HepG2 (cell line): ENCODE data around the gene JPH4. TPM values are rescaled to one million over a fixed set of nuclear protein-coding genes. Genes with fewer than 3 reads are reported as not detected.

Experiments
- EP300 ChIP-seq, 3 experiments: sonication (generic) in 1 of 3; formaldehyde crosslinking in 1 of 3; IDR thresholded peaks; 2 replicates each; pipeline versions ENCODE4 v1.5.1 to v1.6.1; 2011 to 2020; ENCODE audit warnings: low read depth in 2 of 3, low read length in 2 of 3, borderline replicate concordance in 1 of 3, improper control_type of control experiment in 1 of 3, mild to moderate bottlenecking in 1 of 3, missing genetic modification reagents in 1 of 3, moderate library complexity in 1 of 3
- FOSL2 ChIP-seq: sonication (generic); formaldehyde crosslinking; IDR thresholded peaks from 2 replicates; pipeline ENCODE4 v1.4.0; 2020; ENCODE audit warnings: missing genetic modification reagents
- FOXC1 ChIP-seq: sonication (generic); formaldehyde crosslinking; IDR thresholded peaks from 2 replicates; pipeline ENCODE4 v1.8.0; 2022; ENCODE audit warnings: mild to moderate bottlenecking, missing genetic modification reagents, borderline replicate concordance
- GTF2F1 ChIP-seq: fragments of 150-350 bp; IDR thresholded peaks from 2 replicates; pipeline ENCODE4 v1.6.1; 2014; ENCODE audit warnings: low read length
- HDAC6 ChIP-seq: fragments of 200-600 bp; sonication (generic); IDR thresholded peaks from 2 replicates; pipeline ENCODE4 v1.7.0; 2017; ENCODE audit warnings: mild to moderate bottlenecking, antibody characterized with exemption, low read length, low read depth
- HMGA1 ChIP-seq: sonication (generic); formaldehyde crosslinking; conservative IDR thresholded peaks from 2 replicates; pipeline ENCODE4 v1.4.0; 2020; ENCODE audit warnings: missing genetic modification reagents
- HNRNPK ChIP-seq: fragments of 200-400 bp; formaldehyde crosslinking; IDR thresholded peaks from 2 replicates; pipeline ENCODE4 v1.6.1; 2018; ENCODE audit warnings: low read length, low read depth, moderate library complexity, mild to moderate bottlenecking; ENCODE audit not compliant: poor library complexity, severe bottlenecking
- HNRNPUL1 ChIP-seq: fragments of 200-400 bp; formaldehyde crosslinking; IDR thresholded peaks from 2 replicates; pipeline ENCODE4 v1.6.1; 2017; ENCODE audit warnings: low read depth, mild to moderate bottlenecking, low read length, moderate library complexity
- IRF2 ChIP-seq: IDR thresholded peaks from 2 replicates; pipeline ENCODE4 v1.6.1; 2018; ENCODE audit warnings: missing genetic modification reagents, missing compliant biosample characterization
- KDM6A ChIP-seq: IDR thresholded peaks from 2 replicates; pipeline ENCODE4 v1.6.1; 2016; ENCODE audit warnings: low read depth
- NCOA2 ChIP-seq: sonication (generic); formaldehyde crosslinking; IDR thresholded peaks from 2 replicates; pipeline ENCODE4 v1.8.0; 2022; ENCODE audit warnings: inconsistent platforms
- NONO ChIP-seq, 2 experiments: fragments of 450-650 bp in 1 of 2; sonication (generic) in 1 of 2; formaldehyde crosslinking in 1 of 2; IDR thresholded peaks in 1 of 2; conservative IDR thresholded peaks in 1 of 2; 2 replicates each; pipeline versions ENCODE4 v1.6.1 to v1.8.0; 2017 to 2022; ENCODE audit warnings: mild to moderate bottlenecking in 1 of 2, missing genetic modification reagents in 1 of 2, moderate library complexity in 1 of 2
- PHF20 ChIP-seq: sonication (generic); formaldehyde crosslinking; IDR thresholded peaks from 2 replicates; pipeline ENCODE4 v1.5.0; 2020; ENCODE audit warnings: mild to moderate bottlenecking, missing genetic modification reagents
- SKIL ChIP-seq: sonication (generic); formaldehyde crosslinking; IDR thresholded peaks from 2 replicates; pipeline ENCODE4 v1.8.0; 2022; ENCODE audit warnings: missing genetic modification reagents, mild to moderate bottlenecking, moderate library complexity, borderline replicate concordance
- TFAP4 ChIP-seq: sonication (generic); IDR thresholded peaks from 2 replicates; pipeline ENCODE4 v1.6.1; 2016; ENCODE audit warnings: low read depth, borderline replicate concordance
- ZBTB38 ChIP-seq: sonication (generic); formaldehyde crosslinking; IDR thresholded peaks from 2 replicates; pipeline ENCODE4 v1.5.1; 2020; ENCODE audit warnings: mild to moderate bottlenecking, missing genetic modification reagents
- ZIK1 ChIP-seq: sonication (generic); formaldehyde crosslinking; IDR thresholded peaks from 2 replicates; pipeline ENCODE4 v1.5.0; 2020; ENCODE audit warnings: mild to moderate bottlenecking, low read depth, missing genetic modification reagents, borderline replicate concordance
- ZMYM2 ChIP-seq: sonication (generic); formaldehyde crosslinking; IDR thresholded peaks from 2 replicates; pipeline ENCODE4 v1.8.0; 2022; ENCODE audit warnings: mild to moderate bottlenecking, missing genetic modification reagents
- ZNF207 ChIP-seq: fragments of 450-650 bp; IDR thresholded peaks from 2 replicates; pipeline ENCODE4 v1.6.1; 2016; ENCODE audit warnings: antibody characterized with exemption, borderline replicate concordance
- ZNF256 ChIP-seq: sonication (generic); formaldehyde crosslinking; conservative IDR thresholded peaks from 2 replicates; pipeline ENCODE4 v1.4.0; 2020; ENCODE audit warnings: missing genetic modification reagents
- ZNF274 ChIP-seq: sonication (generic); formaldehyde crosslinking; IDR thresholded peaks from 2 replicates; pipeline ENCODE4 v1.5.1; 2020; ENCODE audit warnings: mild to moderate bottlenecking, missing genetic modification reagents
- ZNF326 ChIP-seq: sonication (generic); formaldehyde crosslinking; IDR thresholded peaks from 2 replicates; pipeline ENCODE4 v1.4.0; 2020; ENCODE audit warnings: missing genetic modification reagents, borderline replicate concordance
- ZNF337 ChIP-seq: sonication (generic); formaldehyde crosslinking; IDR thresholded peaks from 2 replicates; pipeline ENCODE4 v1.5.1; 2020; ENCODE audit warnings: missing genetic modification reagents, low read depth, mild to moderate bottlenecking, borderline replicate concordance
- ZNF451 ChIP-seq: sonication (generic); formaldehyde crosslinking; IDR thresholded peaks from 2 replicates; pipeline ENCODE4 v1.5.0; 2020; ENCODE audit warnings: mild to moderate bottlenecking, missing genetic modification reagents
- ZNF564 ChIP-seq: sonication (generic); formaldehyde crosslinking; IDR thresholded peaks from 2 replicates; pipeline ENCODE4 v1.8.1; 2023; ENCODE audit warnings: mild to moderate bottlenecking, missing genetic modification reagents
- ZNF644 ChIP-seq: IDR thresholded peaks from 2 replicates; pipeline ENCODE4 v1.6.1; 2016; ENCODE audit warnings: low read depth
- ZNF768 ChIP-seq: sonication (generic); formaldehyde crosslinking; IDR thresholded peaks from 2 replicates; pipeline ENCODE4 v1.4.0; 2020; ENCODE audit warnings: missing genetic modification reagents
- ZNF816 ChIP-seq: sonication (generic); formaldehyde crosslinking; IDR thresholded peaks from 2 replicates; pipeline ENCODE4 v1.8.0; 2022; ENCODE audit warnings: missing genetic modification reagents, mild to moderate bottlenecking, borderline replicate concordance
- polyA plus RNA-seq, 8 experiments: library from polyadenylated mRNA; depleted of rRNA in 3 of 8; stranded (reverse) in 7 of 8; unstranded in 1 of 8; fragments of >200 nt; fragmentation: Illumina TruSeq in 4 of 8; extraction: Trizol in 4 of 8; gene quantifications; 2 replicates each; pipeline versions ENCODE4 v1.2.1 to v1.2.3, GENCODE V29; 2011 to 2016; ENCODE audit warnings: low read depth in 4 of 8, missing spikeins in 1 of 8, mixed read lengths in 1 of 8; ENCODE audit not compliant: insufficient read depth in 1 of 8
- total RNA-seq, 5 experiments: library from RNA; depleted of rRNA; stranded (reverse); fragments of >200 nt; fragmentation: Illumina TruSeq; extraction: Trizol; gene quantifications; 2 replicates each; pipeline ENCODE4 v1.2.3, GENCODE V29; 2016; ENCODE audit warnings: low read depth in 1 of 5

Gene JPH4
- total and polyA plus RNA-seq, 2 of the 13 experiments (the other 11 are each of a cell fraction or from before 2014, with no cell fraction given), result 0.08 to 0.22 TPM

GRCh38 chr14:23610090-23610814 lies 31.7 kb upstream of the JPH4 start (continued):
- TF ChIP-seq EP300 (IDR thresholded peaks at IDR 0.05; ENCODE audit: low read depth in 2 of 2, low read length in 2 of 2), result peak in 1 of 2 experiments; percentile 89; a peak in 2 of 4 replicates
- TF ChIP-seq EP300 (CRISPR knock-in tag; IDR thresholded peaks at IDR 0.05; ENCODE audit: borderline replicate concordance), result no peak
- TF ChIP-seq ZNF451 (CRISPR knock-in tag), result no peak; the same call in 1 of the 2 replicates
- TF ChIP-seq GTF2F1, result no peak
- TF ChIP-seq FOSL2 (CRISPR knock-in tag), result peak; percentile 53
- TF ChIP-seq ZNF326 (CRISPR knock-in tag), result no peak
- TF ChIP-seq ZNF274 (CRISPR knock-in tag), result 0 out of 2 replicates have a peak, but pooled peaks have one; percentile 17
- TF ChIP-seq ZNF337 (CRISPR knock-in tag), result peak; percentile 89
- peak; percentile 99 for TF ChIP-seq ZNF644
- no peak for TF ChIP-seq ZNF768 (CRISPR knock-in tag)
- TF ChIP-seq IRF2 (CRISPR knock-in tag), result peak; percentile 83
- peak; percentile 79; the same call in 1 of the 2 replicates for TF ChIP-seq ZNF256 (CRISPR knock-in tag)
- no peak for TF ChIP-seq HNRNPK
- 0 out of 2 replicates have a peak, but pooled peaks have one; percentile 2 for TF ChIP-seq ZBTB38 (CRISPR knock-in tag)
- TF ChIP-seq FOXC1, result no peak; the same call in 1 of the 2 replicates
- TF ChIP-seq HDAC6, result no peak
- TF ChIP-seq ZNF207, result no peak
- TF ChIP-seq NCOA2 (CRISPR knock-in tag), result peak; percentile 66; the same call in 1 of the 2 replicates
- no peak for TF ChIP-seq PHF20
- TF ChIP-seq ZNF816, result no peak
- no peak for TF ChIP-seq SKIL (CRISPR knock-in tag)
- no peak for TF ChIP-seq HMGA1 (CRISPR knock-in tag)
- TF ChIP-seq TFAP4, result 0 out of 2 replicates have a peak, but pooled peaks have one; percentile 10
- TF ChIP-seq ZNF564 (CRISPR knock-in tag), result no peak; the same call in 1 of the 2 replicates
- no peak; the same call in 1 of the 2 replicates for TF ChIP-seq ZMYM2 (CRISPR knock-in tag)
- no peak for TF ChIP-seq NONO (IDR thresholded peaks at IDR 0.05)
- 0 out of 2 replicates have a peak, but pooled peaks have one; percentile 26 for TF ChIP-seq NONO (CRISPR knock-in tag; conservative IDR thresholded peaks at IDR 0.05)
- no peak for TF ChIP-seq HNRNPUL1
- TF ChIP-seq ZIK1 (CRISPR knock-in tag), result peak; percentile 47; the same call in 1 of the 2 replicates
- TF ChIP-seq KDM6A, result peak; percentile 63
